ENCODE results near the gene MSL1.

MSL1 gene

GRCh38 chr17:40091691-40092397, 29.9 kb upstream of the MSL1 start:
- DNase-seq = peak; percentile 38

- DNase-seq = peak; percentile 49
Measured at GRCh38 chr17:40092581-40092980, 29.2 kb upstream of the MSL1 start.

- DNase-seq = no peak
Measured at GRCh38 chr17:40093005-40093579, 28.7 kb upstream of the MSL1 start.

- no peak for DNase-seq
Measured at GRCh38 chr17:40093580-40094201, 28.1 kb upstream of the MSL1 start.

- DNase-seq = no peak
Measured at GRCh38 chr17:40094874-40095273, 26.9 kb upstream of the MSL1 start.

- DNase-seq = peak; percentile 37
Measured at GRCh38 chr17:40095351-40095943, 26.3 kb upstream of the MSL1 start.

- peak; percentile 62 for DNase-seq
Measured at GRCh38 chr17:40095944-40096791, 25.6 kb upstream of the MSL1 start.

- DNase-seq = no peak
Measured at GRCh38 chr17:40097087-40097486, 24.7 kb upstream of the MSL1 start.

- peak; percentile 37 for DNase-seq
Measured at GRCh38 chr17:40097931-40098845, 23.6 kb upstream of the MSL1 start.

- DNase-seq = peak; percentile 96
Measured at GRCh38 chr17:40098846-40099618, 22.7 kb upstream of the MSL1 start.

- no peak for DNase-seq
Measured at GRCh38 chr17:40099619-40100418, 22.0 kb upstream of the MSL1 start.

GRCh38 chr17:40100419-40100668, 21.4 kb upstream of the MSL1 start, which contains the start of gene NR1D1:
Gene NR1D1, minus strand, starts transcription at chr17:40100589. Its CDS starts 495 bp downstream, at chr17:40100094.
- no peak for DNase-seq

- DNase-seq = peak; percentile 96
Measured at GRCh38 chr17:40100669-40101366, 21.0 kb upstream of the MSL1 start.

- no peak for DNase-seq
Measured at GRCh38 chr17:40101367-40102210, 20.2 kb upstream of the MSL1 start.

- DNase-seq = no peak
Measured at GRCh38 chr17:40103071-40103661, 18.6 kb upstream of the MSL1 start.

- no peak for DNase-seq
Measured at GRCh38 chr17:40103688-40104087, 18.1 kb upstream of the MSL1 start.

GRCh38 chr17:40104594-40105486, 16.9 kb upstream of the MSL1 start:
- no peak for DNase-seq

Data from femur (tissue), 1 donor.